Ovary (tissue), 3 donors: ENCODE results near the gene SCNM1.

Experiments
- CTCF ChIP-seq, 3 donors: fragments of 450-650 bp in 2 of 3; fragments of 200-600 bp in 1 of 3; IDR thresholded peaks; one replicate each; pipeline versions ENCODE4 v1.5.1 to v1.8.0; 2016 to 2022; ENCODE audit warnings: antibody characterized with exemption in 3 of 3, mild to moderate bottlenecking in 1 of 3
- POLR2A ChIP-seq: fragments of 450-650 bp; IDR thresholded peaks from one replicate; pipeline ENCODE4 v1.6.1; 2017; ENCODE audit warnings: antibody characterized with exemption, mild to moderate bottlenecking, moderate library complexity
- donor health status: DM: no; HTN: no; CAD: no.

- peak; percentile 53 for TF ChIP-seq POLR2A
- TF ChIP-seq CTCF (IDR thresholded peaks at IDR 0.05), result peak in 1 of 3 donors; percentile 22
These were observed 34.9 kb upstream of the SCNM1 start for GRCh38 chr1:151130987-151131586.
